ENCODE measurements around the gene ETV5.

ETV5 gene

GRCh38 chr3:186124592-186124991 is 15.7 kb upstream of the ETV5 start:
- H3K4me3 ChIP-seq (ENCODE audit: low read length), result no peak overlapping the region
- no peak for TF ChIP-seq CTCF (conservative IDR thresholded peaks at IDR 0.05; ENCODE audit: low read depth, low read length)
- DNase-seq (ENCODE audit: low read depth), result no peak

- no peak overlapping the region for H3K4me3 ChIP-seq (ENCODE audit: low read length)
- DNase-seq (ENCODE audit: low read depth), result no peak
Observed at GRCh38 chr3:186123012-186123411, 14.1 kb upstream of the ETV5 start.

GRCh38 chr3:186121968-186122367 is 13.1 kb upstream of the ETV5 start:
- H3K4me3 ChIP-seq (ENCODE audit: low read length), result no peak overlapping the region
- DNase-seq (ENCODE audit: low read depth), result no peak
- TF ChIP-seq CTCF (conservative IDR thresholded peaks at IDR 0.05; ENCODE audit: low read depth, low read length), result no peak

More at GRCh38 chr3:186123012-186123411, 14.1 kb upstream of the ETV5 start:
- no peak for TF ChIP-seq CTCF (conservative IDR thresholded peaks at IDR 0.05; ENCODE audit: low read depth, low read length)

GRCh38 chr3:186121278-186121677 is 12.4 kb upstream of the ETV5 start:
- H3K4me3 ChIP-seq (ENCODE audit: low read length), result no peak overlapping the region
- no peak for DNase-seq (ENCODE audit: low read depth)
- TF ChIP-seq CTCF (conservative IDR thresholded peaks at IDR 0.05; ENCODE audit: low read depth, low read length), result no peak

GRCh38 chr3:186119499-186119898 is 10.6 kb upstream of the ETV5 start:
- TF ChIP-seq CTCF (conservative IDR thresholded peaks at IDR 0.05; ENCODE audit: low read depth, low read length), result no peak
- no peak overlapping the region for H3K4me3 ChIP-seq (ENCODE audit: low read length)
- no peak for DNase-seq (ENCODE audit: low read depth)

- no peak for TF ChIP-seq CTCF (conservative IDR thresholded peaks at IDR 0.05; ENCODE audit: low read depth, low read length)
- no peak for DNase-seq (ENCODE audit: low read depth)
- H3K4me3 ChIP-seq (ENCODE audit: low read length), result no peak overlapping the region
Observed at GRCh38 chr3:186118692-186119091, 9.8 kb upstream of the ETV5 start.

- no peak overlapping the region for H3K4me3 ChIP-seq (ENCODE audit: low read length)
- no peak for TF ChIP-seq CTCF (conservative IDR thresholded peaks at IDR 0.05; ENCODE audit: low read depth, low read length)
- DNase-seq (ENCODE audit: low read depth), result no peak
Observed at GRCh38 chr3:186117521-186118134, 8.7 kb upstream of the ETV5 start.

Measured in retinal pigment epithelial cell (primary cell).